ENCODE data around the gene CNP. TPM values are rescaled to one million over a fixed set of nuclear protein-coding genes. Genes with fewer than 3 reads are reported as not detected.

CNP gene
- 54.5 and 60.2 TPM in 2 replicates for total RNA-seq

GRCh38 chr17:41966463-41967140, at the start of gene CNP:
CNP (plus strand) TSS chr17:41966795; CDS start chr17:41966885, 90 bp downstream.

GRCh38 chr17:41918314-41919164, 48.1 kb upstream of the CNP start, which contains the start of gene ACLY:
ACLY (minus strand) TSS chr17:41918951; CDS start chr17:41913873, 5,078 bp downstream.

GRCh38 chr17:41930009-41930832, 36.4 kb upstream of the CNP start, which contains the start of gene ODAD4:
ODAD4 (plus strand) TSS chr17:41930617; CDS start chr17:41930724, 107 bp downstream.

DNA sequence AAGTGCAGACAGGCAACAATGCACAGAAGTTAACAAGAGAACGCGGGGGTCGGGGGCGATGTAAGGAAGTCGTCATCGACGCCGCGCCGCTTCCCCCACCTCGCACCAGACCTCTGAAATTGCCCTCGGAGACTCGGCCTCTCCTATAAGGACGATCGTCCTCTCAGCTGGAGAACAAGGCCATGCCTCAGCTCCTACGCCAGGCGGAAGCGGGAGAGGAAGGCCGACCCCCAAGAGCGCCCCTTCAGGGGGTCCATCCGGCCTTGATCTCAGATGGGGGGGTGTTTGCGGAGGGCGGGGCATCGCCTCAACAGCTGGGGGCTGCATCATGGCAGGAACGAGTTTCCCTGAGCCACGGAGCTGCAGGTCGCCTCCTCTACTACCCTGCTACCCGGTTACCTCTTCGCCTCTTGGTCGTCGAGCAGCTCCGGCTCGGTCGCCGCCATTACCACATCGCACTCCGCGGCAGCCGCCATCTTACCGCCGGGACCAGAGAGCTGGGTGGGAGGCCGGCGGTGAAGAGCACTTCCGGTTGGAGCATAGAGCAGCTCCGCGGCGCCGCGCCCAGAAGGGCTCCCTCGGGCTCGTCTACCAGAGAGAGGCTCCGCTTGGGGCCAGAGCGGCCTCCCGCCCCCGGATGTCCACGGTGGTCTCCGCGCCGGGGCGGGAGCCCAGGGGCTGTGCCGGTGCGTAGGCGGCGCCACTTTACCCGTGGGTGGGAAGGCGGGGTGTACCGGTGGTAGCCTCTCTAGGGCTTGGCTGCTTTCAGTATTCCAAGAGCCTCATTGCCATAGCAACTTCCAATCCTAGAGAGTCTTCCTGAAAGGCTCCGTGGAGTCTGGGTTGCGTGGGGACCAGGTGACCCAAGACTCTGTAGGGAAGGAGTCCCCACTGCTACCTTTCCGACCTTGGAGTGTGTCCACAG, 50.6 kb downstream of the CNP start, which contains the start of gene DNAJC7:
TSS of gene DNAJC7 (minus strand) at position 499 of the 925 bp plus-strand sequence. CDS start at position 476, 23 bp downstream.

DNA sequence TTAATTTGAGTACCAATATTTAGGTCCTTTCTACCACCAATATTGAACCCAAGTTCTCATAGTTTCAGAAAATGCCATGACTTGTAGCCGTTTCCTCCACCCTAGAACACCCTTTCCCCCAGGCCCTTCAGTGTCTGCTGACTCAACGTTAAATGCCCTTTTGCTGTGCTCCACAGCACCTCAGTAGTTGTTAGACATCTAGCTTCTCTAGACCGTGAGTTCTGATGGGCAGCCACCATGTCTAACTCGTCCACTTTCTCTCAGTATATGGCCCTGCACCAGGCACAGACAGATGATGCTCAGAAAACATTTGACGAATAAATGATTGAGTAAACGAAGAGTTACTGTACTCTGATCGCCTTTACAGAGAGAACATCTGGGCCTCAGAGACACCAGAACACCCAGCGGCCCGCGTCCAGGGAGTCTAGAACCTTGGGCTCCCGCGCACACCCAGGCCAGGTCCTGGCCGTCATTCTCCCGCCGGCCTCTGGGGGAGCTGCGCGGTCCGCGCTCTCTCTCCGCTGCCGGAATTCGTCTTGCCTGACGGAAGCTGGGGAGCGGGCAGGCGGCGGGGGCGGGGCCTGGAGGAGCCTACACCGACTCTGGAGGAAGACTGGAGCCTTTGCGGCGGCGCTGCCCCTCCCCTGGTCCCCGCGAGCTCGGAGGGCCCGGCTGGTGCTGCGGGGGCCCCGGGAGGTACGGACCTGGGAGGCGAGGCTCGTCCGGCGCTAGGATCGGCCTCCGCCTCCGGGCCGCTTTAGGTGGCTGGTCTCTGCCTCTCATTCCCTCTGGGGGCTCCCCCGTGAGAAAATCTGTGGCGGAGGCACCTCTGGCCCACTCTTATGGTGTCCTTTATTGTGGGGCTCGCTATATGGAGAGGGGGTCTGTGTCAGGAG, 53.2 kb downstream of the CNP start, which contains the start of gene NKIRAS2:
TSS of gene NKIRAS2 (plus strand) at position 582 of the 896 bp plus-strand sequence. CDS start 1,488 bp downstream, outside the sequence.

Other genes starting within 250 kb of the CNP start
- under 0.01 TPM in 1 of 2 replicates, not detected in the other for gene HAP1, start 232.2 kb upstream of the CNP start, total RNA-seq
- 31.1 and 32.8 TPM in 2 replicates for gene JUP, start 180.1 kb upstream of the CNP start, total RNA-seq
- 48.6 and 53.4 TPM in 2 replicates for gene P3H4, start 154.8 kb upstream of the CNP start, total RNA-seq
- 235 and 246 TPM in 2 replicates for gene FKBP10, start 153.8 kb upstream of the CNP start, total RNA-seq
- 58.7 and 65.0 TPM in 2 replicates for gene NT5C3B, start 130.6 kb upstream of the CNP start, total RNA-seq
- gene KLHL10, start 129.0 kb upstream of the CNP start, total RNA-seq, result 0.17 TPM in 1 of 2 replicates, not detected in the other
- 10.6 and 11.6 TPM in 2 replicates for gene KLHL11, start 101.4 kb upstream of the CNP start, total RNA-seq
- gene ACLY, start 47.8 kb upstream of the CNP start, total RNA-seq, result 445 and 520 TPM in 2 replicates
- gene ODAD4, start 36.2 kb upstream of the CNP start, total RNA-seq, result 0.45 and 2.0 TPM in 2 replicates
- gene DNAJC7, start 50.6 kb downstream of the CNP start, total RNA-seq, result 49.8 and 51.8 TPM in 2 replicates
- gene NKIRAS2, start 53.3 kb downstream of the CNP start, total RNA-seq, result 40.2 and 41.3 TPM in 2 replicates
- 0.17 and 0.30 TPM in 2 replicates for gene C17orf113, start 83.8 kb downstream of the CNP start, total RNA-seq
- not detected in 2 replicates for gene ZNF385C, start 131.7 kb downstream of the CNP start, total RNA-seq
- 4.3 and 5.2 TPM in 2 replicates for gene DHX58, start 145.9 kb downstream of the CNP start, total RNA-seq
- gene KAT2A, start 154.6 kb downstream of the CNP start, total RNA-seq, result 9.8 and 14.6 TPM in 2 replicates
- not detected in 2 replicates for gene HSPB9, start 156.0 kb downstream of the CNP start, total RNA-seq
- gene RAB5C, start 188.2 kb downstream of the CNP start, total RNA-seq, result 122 and 133 TPM in 2 replicates
- under 0.01 TPM in 1 of 2 replicates, not detected in the other for gene KCNH4, start 214.3 kb downstream of the CNP start, total RNA-seq
- gene HCRT, start 218.7 kb downstream of the CNP start, total RNA-seq, result not detected in 2 replicates
- 8.2 and 10.1 TPM in 2 replicates for gene GHDC, start 227.7 kb downstream of the CNP start, total RNA-seq